ENCODE measurements around the gene MTURN.

Gene MTURN

DNA sequence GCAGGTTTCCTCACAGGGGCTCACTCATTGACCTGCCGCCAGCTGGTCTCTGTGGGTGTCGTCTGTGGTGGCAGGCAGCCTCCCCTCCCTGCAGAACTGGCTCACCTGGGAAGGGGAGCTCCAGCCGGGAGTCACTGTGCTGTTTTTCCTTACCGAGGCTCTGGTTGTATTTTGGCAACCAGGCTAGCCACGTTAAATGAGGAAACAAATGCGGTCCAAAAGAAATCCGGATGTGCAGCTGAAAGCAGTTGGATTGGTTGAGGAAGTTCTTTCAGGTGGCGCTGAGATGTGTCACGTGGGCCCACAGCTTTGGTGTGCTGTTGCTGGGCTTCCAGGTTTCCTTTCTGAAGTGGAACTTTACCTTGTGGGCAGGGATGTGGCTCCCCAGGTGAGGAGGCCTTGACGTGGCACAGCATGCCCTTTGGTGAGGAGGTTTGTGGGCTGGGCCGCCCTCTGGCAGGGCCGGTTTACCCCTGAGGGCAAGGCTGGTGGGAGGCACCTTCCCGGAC lies 14.2 kb downstream of the MTURN start:
- TF ChIP-seq, protein P1, sequence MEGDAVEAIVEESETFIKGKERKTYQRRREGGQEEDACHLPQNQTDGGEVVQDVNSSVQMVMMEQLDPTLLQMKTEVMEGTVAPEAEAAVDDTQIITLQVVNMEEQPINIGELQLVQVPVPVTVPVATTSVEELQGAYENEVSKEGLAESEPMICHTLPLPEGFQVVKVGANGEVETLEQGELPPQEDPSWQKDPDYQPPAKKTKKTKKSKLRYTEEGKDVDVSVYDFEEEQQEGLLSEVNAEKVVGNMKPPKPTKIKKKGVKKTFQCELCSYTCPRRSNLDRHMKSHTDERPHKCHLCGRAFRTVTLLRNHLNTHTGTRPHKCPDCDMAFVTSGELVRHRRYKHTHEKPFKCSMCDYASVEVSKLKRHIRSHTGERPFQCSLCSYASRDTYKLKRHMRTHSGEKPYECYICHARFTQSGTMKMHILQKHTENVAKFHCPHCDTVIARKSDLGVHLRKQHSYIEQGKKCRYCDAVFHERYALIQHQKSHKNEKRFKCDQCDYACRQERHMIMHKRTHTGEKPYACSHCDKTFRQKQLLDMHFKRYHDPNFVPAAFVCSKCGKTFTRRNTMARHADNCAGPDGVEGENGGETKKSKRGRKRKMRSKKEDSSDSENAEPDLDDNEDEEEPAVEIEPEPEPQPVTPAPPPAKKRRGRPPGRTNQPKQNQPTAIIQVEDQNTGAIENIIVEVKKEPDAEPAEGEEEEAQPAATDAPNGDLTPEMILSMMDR (IDR thresholded peaks at IDR 0.05; ENCODE audit: low read length, missing control alignments): no peak
- no peak overlapping the region for H3K4me3 ChIP-seq (replicated peaks; ENCODE audit: low read depth, low read length)
- no peak for DNase-seq (ENCODE audit: low read depth)

DNA sequence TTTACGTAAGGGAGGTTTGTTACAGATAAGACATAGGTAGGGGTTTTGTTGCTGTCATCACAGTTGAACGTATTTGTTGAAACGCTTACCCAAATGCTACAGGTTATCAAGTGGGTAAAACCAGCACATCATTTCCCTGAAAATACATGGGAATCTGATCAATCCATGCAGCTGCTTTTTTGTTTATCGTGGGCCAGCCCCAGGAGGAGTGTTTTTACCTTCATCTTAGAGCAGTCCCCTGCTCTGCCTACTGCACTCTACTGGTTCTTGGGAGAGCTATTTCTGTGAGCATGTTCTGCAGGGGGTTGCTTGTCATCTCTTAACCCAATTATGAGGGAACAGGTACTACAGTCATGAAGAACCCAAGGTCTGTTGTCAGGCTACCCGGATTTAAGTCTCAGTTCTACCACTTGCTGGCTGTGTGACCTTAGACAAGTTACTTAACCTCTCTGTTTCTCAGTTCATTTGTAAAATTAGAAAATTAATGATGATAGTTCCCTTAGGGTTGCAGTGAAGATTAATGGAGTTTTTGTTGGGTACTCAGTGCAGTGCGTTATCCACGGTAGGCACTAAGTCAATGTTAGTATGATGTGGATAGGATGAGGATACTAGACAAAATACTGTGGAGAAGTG lies 15.0 kb downstream of the MTURN start:
- TF ChIP-seq, protein P1 (IDR thresholded peaks at IDR 0.05; ENCODE audit: low read length, missing control alignments): no peak
- no peak overlapping the region for H3K4me3 ChIP-seq (replicated peaks; ENCODE audit: low read depth, low read length)
- no peak for DNase-seq (ENCODE audit: low read depth)

DNA sequence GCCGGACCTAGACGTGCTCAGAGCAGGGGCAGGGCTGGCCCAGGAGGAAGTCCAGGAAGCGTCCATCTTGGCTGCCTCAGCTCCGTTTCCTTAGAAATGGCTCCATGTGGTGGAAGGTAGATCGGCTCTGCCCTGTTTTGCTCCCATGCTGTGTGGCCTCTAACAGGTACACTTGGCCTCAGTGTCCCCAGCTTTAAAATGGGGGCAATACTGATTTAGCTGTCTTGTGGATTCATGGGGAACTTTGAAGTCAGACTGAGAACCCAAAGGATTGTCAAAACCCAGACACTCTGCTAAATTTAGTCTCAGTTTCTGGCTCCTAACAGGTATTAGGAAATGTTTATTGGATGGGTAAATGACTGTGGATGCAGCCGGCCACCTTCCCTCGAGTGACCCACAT lies 15.9 kb downstream of the MTURN start:
- H3K4me3 ChIP-seq (replicated peaks; ENCODE audit: low read depth, low read length): no peak overlapping the region
- TF ChIP-seq, protein P1 (IDR thresholded peaks at IDR 0.05; ENCODE audit: low read length, missing control alignments): no peak
- DNase-seq (ENCODE audit: low read depth): no peak

GRCh38 chr7:30154111-30154587 lies 19.4 kb downstream of the MTURN start:
- no peak overlapping the region for H3K4me3 ChIP-seq (replicated peaks; ENCODE audit: low read depth, low read length)

DNA sequence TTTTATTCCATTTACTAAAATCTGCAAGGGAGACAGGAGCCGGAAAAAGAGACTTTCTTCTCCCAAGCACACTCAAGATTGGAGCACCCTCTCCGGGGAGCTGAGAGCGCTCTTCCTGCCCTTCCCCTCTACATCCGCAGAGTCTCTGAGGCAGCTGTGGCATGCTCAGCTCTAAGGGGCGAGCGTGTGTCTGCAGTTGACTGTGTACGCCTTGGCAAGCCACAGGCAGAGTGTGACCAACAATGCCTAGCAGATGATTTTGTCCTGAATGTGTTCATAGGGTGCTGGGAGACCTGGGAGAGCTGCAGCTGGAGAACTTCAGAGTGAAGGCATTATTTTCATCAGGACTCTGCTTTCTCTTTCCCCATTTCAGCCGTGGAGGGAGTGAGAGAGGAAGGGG lies 20.7 kb downstream of the MTURN start:
- H3K4me3 ChIP-seq (replicated peaks; ENCODE audit: low read depth, low read length): no peak overlapping the region
- TF ChIP-seq, protein P1 (IDR thresholded peaks at IDR 0.05; ENCODE audit: low read length, missing control alignments): no peak
- no peak for DNase-seq (ENCODE audit: low read depth)

More at GRCh38 chr7:30154111-30154587, 19.4 kb downstream of the MTURN start:
- no peak for DNase-seq (ENCODE audit: low read depth)
- TF ChIP-seq, protein P1 (IDR thresholded peaks at IDR 0.05; ENCODE audit: low read length, missing control alignments): no peak

GRCh38 chr7:30157204-30157603 lies 22.4 kb downstream of the MTURN start:
- TF ChIP-seq, protein P1 (IDR thresholded peaks at IDR 0.05; ENCODE audit: low read length, missing control alignments): no peak
- no peak for DNase-seq (ENCODE audit: low read depth)

GRCh38 chr7:30159163-30159562 lies 24.4 kb downstream of the MTURN start:
- no peak overlapping the region for H3K4me3 ChIP-seq (replicated peaks; ENCODE audit: low read depth, low read length)
- TF ChIP-seq, protein P1 (IDR thresholded peaks at IDR 0.05; ENCODE audit: low read length, missing control alignments): no peak
- no peak for DNase-seq (ENCODE audit: low read depth)

More at GRCh38 chr7:30157204-30157603, 22.4 kb downstream of the MTURN start:
- no peak overlapping the region for H3K4me3 ChIP-seq (replicated peaks; ENCODE audit: low read depth, low read length)

Measured in fibroblast of pulmonary artery (primary cell).